Stomach (tissue), 9 donors: ENCODE measurements around the gene DCLK1. TPM values are rescaled to one million over a fixed set of nuclear protein-coding genes. Genes with fewer than 3 reads are reported as not detected.

Source experiments
- DNase-seq, 2 donors: peaks; one replicate each; pipeline versions ENCODE4 v3.0.0 to v3.0.0-alpha.2; 2013 to 2019
- H3K27ac ChIP-seq, 5 donors: fragments of 200-600 bp in 4 of 5; sonication (generic) in 4 of 5; one replicate each; pipeline ENCODE4 v1.5.1; 2013 to 2019; ENCODE audit warnings: mild to moderate bottlenecking in 1 of 5, moderate library complexity in 1 of 5
- H3K27me3 ChIP-seq, 3 donors: fragments of 200-600 bp; sonication (generic); one replicate each; pipeline ENCODE4 v1.5.1; 2017 to 2019; ENCODE audit warnings: mixed run types in 1 of 3
- H3K36me3 ChIP-seq, 4 donors: fragments of 200-600 bp; sonication (generic); 1 replicate in 3 of 4; 2 replicates in 1 of 4; pipeline ENCODE4 v1.5.1; 2016 to 2019
- H3K4me1 ChIP-seq, 4 donors: fragments of 200-600 bp; sonication (generic); one replicate each; pipeline ENCODE4 v1.5.1; 2016 to 2019
- H3K4me3 ChIP-seq, 4 donors: fragments of 200-600 bp; sonication (generic) in 3 of 4; one replicate each; pipeline ENCODE4 v1.5.1; 2016 to 2019; ENCODE audit warnings: mild to moderate bottlenecking in 1 of 4
- H3K9me3 ChIP-seq, 4 donors: fragments of 200-600 bp; sonication (generic); one replicate each; pipeline ENCODE4 v1.5.1; 2016 to 2019
- EP300 ChIP-seq: sonication (generic); formaldehyde crosslinking; IDR thresholded peaks from one replicate; pipeline ENCODE4 v1.6.1; 2017; ENCODE audit warnings: antibody characterized with exemption
- POLR2A ChIP-seq, 4 donors: fragments of 450-650 bp; IDR thresholded peaks; one replicate each; pipeline ENCODE4 v1.6.1; 2016; ENCODE audit warnings: antibody characterized with exemption in 4 of 4, control low read depth in 2 of 4, mild to moderate bottlenecking in 1 of 4, moderate library complexity in 1 of 4
- POLR2AphosphoS5 ChIP-seq, 3 donors: sonication (generic); formaldehyde crosslinking; IDR thresholded peaks; one replicate each; pipeline ENCODE4 v1.6.1; 2016; ENCODE audit warnings: antibody characterized with exemption in 3 of 3
- WGBS, 5 donors: extraction: QIAGEN DNeasy Blood & Tissue Kit in 3 of 5; methylation state at CpG; one replicate each; pipeline versions ENCODE4 v1.1.5 to v1.1.7; 2013 to 2018; 5-methylcytosine and 5-hydroxymethylcytosine counted together
- intact Hi-C: fragments of 100-400 bp; cut with DNase I; formaldehyde crosslinking; loops from one replicate; pipeline ENCODE4 v1.15.1; 2023; ENCODE audit warnings: low total_unique reads
- polyA plus RNA-seq, 3 donors: library from polyadenylated mRNA; stranded (reverse); fragments of 200-250 nt; gene quantifications; one replicate each; pipeline ENCODE4 v1.2.3, GENCODE V29; 2013
- total RNA-seq, 5 donors: library from RNA; depleted of rRNA; stranded (reverse); fragments of >200 nt; gene quantifications; one replicate each; pipeline versions ENCODE4 v1.1.0 to v1.2.3, GENCODE V29; 2014 to 2016
- TF ChIP-seq, protein P1 (sequence below), 7 experiments: fragments of 450-650 bp in 4 of 7; fragments of 200-600 bp in 3 of 7; sonication (generic) in 3 of 7; IDR thresholded peaks; one replicate each; pipeline ENCODE4 v1.5.1; 2016 to 2019; ENCODE audit warnings: antibody characterized with exemption in 7 of 7, control low read depth in 2 of 7, mild to moderate bottlenecking in 1 of 7
- donor health status: healthy with polysubstance abuse.
- donor health status: Bipolar disorder and iron deficiency.
- donor health status: healthy.

Gene DCLK1
- total and polyA plus RNA-seq, 8 donors = 0.68 to 36.7 (median 4.1) TPM

DNA sequence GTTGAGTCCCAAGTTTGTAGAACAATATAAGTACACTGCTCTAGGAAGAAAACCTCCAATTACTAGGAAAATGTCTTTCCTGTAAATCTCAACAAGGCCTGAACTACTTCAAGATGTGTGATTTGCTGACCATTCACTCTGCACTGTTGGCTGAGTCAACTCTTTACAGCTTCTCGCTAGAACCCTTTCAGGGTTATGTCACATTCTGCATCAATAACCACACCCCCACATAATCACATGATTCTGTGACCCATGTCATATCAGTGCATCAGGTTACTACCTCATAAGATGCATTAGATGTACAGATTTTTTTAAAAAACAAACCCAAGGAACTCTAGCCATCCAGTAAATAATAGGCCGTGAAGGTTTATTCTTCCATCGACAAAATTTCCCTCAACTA lies 16.1 kb upstream of the DCLK1 start:
- 91 to 96% (median 93%) methylated on average over 3 of the region's 3 CpGs for WGBS, 5 donors
- no peak overlapping the region for H3K4me3 ChIP-seq
- intact Hi-C loops = no loop called here
- no peak for TF ChIP-seq EP300
- TF ChIP-seq, protein P1, sequence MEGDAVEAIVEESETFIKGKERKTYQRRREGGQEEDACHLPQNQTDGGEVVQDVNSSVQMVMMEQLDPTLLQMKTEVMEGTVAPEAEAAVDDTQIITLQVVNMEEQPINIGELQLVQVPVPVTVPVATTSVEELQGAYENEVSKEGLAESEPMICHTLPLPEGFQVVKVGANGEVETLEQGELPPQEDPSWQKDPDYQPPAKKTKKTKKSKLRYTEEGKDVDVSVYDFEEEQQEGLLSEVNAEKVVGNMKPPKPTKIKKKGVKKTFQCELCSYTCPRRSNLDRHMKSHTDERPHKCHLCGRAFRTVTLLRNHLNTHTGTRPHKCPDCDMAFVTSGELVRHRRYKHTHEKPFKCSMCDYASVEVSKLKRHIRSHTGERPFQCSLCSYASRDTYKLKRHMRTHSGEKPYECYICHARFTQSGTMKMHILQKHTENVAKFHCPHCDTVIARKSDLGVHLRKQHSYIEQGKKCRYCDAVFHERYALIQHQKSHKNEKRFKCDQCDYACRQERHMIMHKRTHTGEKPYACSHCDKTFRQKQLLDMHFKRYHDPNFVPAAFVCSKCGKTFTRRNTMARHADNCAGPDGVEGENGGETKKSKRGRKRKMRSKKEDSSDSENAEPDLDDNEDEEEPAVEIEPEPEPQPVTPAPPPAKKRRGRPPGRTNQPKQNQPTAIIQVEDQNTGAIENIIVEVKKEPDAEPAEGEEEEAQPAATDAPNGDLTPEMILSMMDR (IDR thresholded peaks at IDR 0.05) = no peak
- no peak for TF ChIP-seq POLR2A (IDR thresholded peaks at IDR 0.05)
- no peak for TF ChIP-seq POLR2AphosphoS5 (IDR thresholded peaks at IDR 0.05)
- DNase-seq = no peak
- peaks cover 0 to 10% (median 0%) of the 10 kb centered on the region in 4 donors for H3K9me3 ChIP-seq
- no peaks in the 10 kb centered on the region for H3K36me3 ChIP-seq
- H3K27ac ChIP-seq = no peak overlapping the region
- H3K4me1 ChIP-seq = no peaks in the 10 kb centered on the region
- no peaks in the 10 kb centered on the region for H3K27me3 ChIP-seq

DNA sequence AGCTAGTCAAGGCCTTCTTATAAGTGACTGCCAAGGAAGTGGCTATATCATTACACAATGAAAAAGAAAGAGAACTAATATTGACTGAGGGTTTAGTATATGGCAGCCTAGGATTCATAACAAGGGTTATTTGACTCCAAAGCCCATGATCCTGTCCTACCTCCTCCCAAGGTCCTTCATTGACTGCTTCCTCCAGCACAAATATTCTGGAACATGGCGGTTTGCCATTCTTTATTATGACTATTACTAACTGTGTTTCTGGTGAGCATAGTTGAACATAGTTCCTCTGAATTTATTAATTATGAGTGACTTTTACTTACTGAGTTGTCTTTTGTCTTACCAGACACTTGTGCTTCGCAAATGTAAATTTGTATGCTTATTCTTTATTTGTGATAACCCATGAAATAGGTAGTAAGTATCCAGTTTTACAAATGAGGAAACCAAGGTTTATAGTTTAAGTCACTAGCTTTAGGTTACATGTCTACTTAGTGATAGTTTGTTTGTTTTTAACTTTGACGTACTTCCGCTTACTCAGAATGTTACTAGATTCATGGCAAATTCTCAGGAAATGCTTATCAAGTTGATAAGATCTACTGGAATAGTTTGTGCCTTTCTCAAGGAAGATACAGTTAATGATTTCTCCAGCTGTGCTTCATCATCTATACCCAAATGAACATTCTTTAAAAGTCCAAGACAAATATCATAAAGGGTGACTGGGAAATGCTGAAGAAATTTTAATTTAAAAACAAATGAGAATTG lies 15.5 kb upstream of the DCLK1 start:
- Histone ChIP-seq H3K27me3 (no peaks in the 10 kb centered on the region), H3K9me3 (peaks cover 0 to 10% (median 0%) of the 10 kb centered on the region in 4 donors), H3K27ac (no peak overlapping the region), H3K4me3 (no peak overlapping the region), H3K4me1 (no peaks in the 10 kb centered on the region), H3K36me3 (no peaks in the 10 kb centered on the region)
- no peak for DNase-seq
- TF ChIP-seq POLR2AphosphoS5 (IDR thresholded peaks at IDR 0.05) (no peak), EP300 (no peak), POLR2A (IDR thresholded peaks at IDR 0.05) (no peak)
- TF ChIP-seq, protein P1 (IDR thresholded peaks at IDR 0.05) = no peak
- WGBS, 5 donors = 70 to 90% (median 74%) methylated on average over 4 of the region's 4 CpGs
- intact Hi-C loops = no loop called here

DNA sequence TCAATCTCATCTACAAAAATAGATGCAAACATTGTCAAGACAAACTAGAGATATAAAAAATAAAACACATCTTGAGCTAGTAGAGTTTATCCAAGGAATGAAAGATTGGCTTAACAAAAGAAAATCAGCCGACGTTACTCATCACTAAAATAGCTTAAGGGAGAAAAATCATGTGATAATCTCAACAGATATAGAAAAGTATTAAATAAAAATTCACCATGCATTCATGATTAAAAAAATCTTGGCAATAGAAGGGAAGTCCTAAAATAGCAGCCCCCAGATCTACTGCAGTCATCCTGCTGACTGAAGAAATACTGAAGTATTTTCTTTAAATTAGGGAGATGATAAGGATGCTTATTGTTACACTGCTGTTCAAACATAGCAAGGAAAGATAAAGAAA lies 12.6 kb upstream of the DCLK1 start:
- intact Hi-C loops = no loop called here

DNA sequence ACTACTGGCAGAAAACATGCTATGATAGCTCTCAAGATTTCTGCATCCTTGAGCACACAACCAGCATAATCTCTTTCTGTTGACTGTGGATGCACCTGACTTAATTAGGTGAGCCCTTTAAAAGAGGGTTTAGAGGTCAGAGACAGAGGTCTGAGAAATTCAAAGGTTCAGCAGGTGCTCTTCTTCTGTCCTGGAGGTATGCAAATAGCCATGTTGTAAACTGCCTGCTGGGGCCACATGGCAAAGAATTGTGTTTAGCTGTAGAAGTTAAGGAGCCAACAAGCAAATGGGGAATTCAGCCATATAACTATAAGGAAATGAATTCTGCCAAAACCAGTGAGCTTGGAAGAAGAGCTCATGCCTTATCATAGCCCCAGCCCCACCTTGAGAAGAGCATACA lies 11.6 kb upstream of the DCLK1 start:
- H3K4me1 ChIP-seq = no peaks in the 10 kb centered on the region
- H3K27ac ChIP-seq = no peak overlapping the region
- no peaks in the 10 kb centered on the region for H3K27me3 ChIP-seq
- intact Hi-C loops = no loop called here
- TF ChIP-seq, protein P1 (IDR thresholded peaks at IDR 0.05) = no peak
- no peak for TF ChIP-seq EP300
- no peak for TF ChIP-seq POLR2AphosphoS5 (IDR thresholded peaks at IDR 0.05)
- TF ChIP-seq POLR2A (IDR thresholded peaks at IDR 0.05) = no peak
- DNase-seq = no peak
- H3K4me3 ChIP-seq = no peak overlapping the region
- peaks cover 0 to 10% (median 0%) of the 10 kb centered on the region in 4 donors for H3K9me3 ChIP-seq
- no peaks in the 10 kb centered on the region for H3K36me3 ChIP-seq

More for the DNA sequence above, 12.6 kb upstream of the DCLK1 start:
- 62 to 89% (median 80%) methylated on average over 2 of the region's 2 CpGs for WGBS, 5 donors
- no peaks in the 10 kb centered on the region for H3K27me3 ChIP-seq
- TF ChIP-seq, protein P1 (IDR thresholded peaks at IDR 0.05) = no peak
- TF ChIP-seq EP300 (no peak), POLR2AphosphoS5 (IDR thresholded peaks at IDR 0.05) (no peak), POLR2A (IDR thresholded peaks at IDR 0.05) (no peak)
- H3K4me1 ChIP-seq = no peaks in the 10 kb centered on the region
- H3K9me3 ChIP-seq = peaks cover 0 to 10% (median 0%) of the 10 kb centered on the region in 4 donors
- no peak overlapping the region for H3K27ac ChIP-seq
- H3K36me3 ChIP-seq = no peaks in the 10 kb centered on the region
- H3K4me3 ChIP-seq = no peak overlapping the region
- DNase-seq = no peak
